GM11168 (cell line): ENCODE results near the gene FBXO31.
"Not testable (repeated sequence)": the region's sequence is repeated elsewhere in the genome, so short reads cannot be mapped to it uniquely, and the experiment has no call there.

Experiments used
- in situ Hi-C: fragments of 300-500 bp; cut with MboI; formaldehyde crosslinking; loops from one replicate; pipeline ENCODE4 v1.12.0; 2022; ENCODE audit warnings: low sequenced_read_pairs; ENCODE audit not compliant: unreplicated experiment

FBXO31 gene

GRCh38 chr16:87366288-87366687 lies 17.3 kb downstream of the FBXO31 start:
- in situ Hi-C loops, result no loop called here

- in situ Hi-C loops, result no loop called here
Observed at GRCh38 chr16:87365021-87365713, 18.4 kb downstream of the FBXO31 start.

DNA sequence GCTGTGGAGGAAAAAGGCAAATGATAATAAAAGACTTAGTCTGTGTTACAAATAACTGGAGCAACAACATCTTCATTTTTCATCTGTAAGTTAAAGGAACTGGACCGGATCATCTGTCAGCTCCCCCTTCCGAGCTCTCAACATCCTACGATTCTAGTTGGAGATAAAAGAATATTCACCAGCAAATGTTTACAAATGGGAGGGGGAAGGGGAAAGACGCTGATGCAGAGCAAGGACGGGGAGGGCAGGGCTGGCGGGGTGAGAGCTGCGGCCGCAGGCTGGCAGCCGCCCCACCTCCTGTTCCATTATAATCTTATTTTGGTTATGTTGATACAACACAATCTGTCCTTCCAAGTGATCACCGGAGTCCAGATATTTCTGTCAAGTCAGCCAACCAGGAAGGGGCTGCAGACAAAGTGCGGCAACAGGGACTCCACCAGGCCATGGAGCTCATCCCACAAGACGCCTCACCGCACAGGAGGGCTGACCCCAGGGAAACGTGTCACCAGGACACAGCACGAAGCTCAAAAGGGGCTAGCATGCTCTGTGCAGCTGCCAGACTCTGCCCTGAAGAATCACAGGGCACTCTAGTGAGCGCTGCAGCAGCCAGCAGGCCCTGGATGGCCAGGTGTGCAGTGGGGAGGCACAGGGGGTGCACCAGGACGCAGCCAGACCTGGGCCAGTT lies 19.7 kb downstream of the FBXO31 start:
- in situ Hi-C loops, result no loop called here

DNA sequence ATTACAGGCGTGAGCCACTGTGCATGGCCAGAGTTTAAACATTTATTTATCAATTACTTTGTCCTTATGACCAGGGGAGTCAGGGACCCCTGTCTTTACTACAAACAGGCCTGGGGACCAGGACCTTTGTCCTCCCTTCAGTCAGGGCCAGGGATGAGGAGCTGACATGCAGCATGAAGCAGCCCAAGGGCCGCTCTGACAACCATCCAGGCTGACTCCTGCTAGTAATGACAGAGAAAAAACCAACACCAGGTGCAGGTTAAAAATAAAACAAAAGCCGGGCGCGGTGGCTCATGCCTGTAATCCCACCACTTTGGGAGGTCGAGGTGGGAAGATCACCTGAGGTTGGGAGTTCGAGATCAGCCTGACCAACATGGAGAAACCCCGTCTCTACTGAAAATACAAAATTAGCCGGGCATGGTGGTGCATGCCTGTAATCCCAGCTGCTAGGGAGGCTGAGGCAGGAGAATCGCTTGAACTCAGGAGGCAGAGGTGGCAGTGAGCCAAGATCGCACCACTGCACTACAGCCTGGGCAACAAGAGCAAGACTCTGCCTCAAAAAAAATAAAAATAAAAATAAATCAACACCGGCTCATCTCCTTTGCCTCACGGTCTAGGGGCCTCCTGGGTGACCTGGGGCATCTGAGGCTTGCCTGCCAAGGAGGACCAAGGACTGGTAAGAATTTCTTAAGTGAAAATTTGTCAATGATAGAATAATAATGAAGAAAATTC lies 20.6 kb downstream of the FBXO31 start:
- in situ Hi-C loops, result not testable (repeated sequence)

DNA sequence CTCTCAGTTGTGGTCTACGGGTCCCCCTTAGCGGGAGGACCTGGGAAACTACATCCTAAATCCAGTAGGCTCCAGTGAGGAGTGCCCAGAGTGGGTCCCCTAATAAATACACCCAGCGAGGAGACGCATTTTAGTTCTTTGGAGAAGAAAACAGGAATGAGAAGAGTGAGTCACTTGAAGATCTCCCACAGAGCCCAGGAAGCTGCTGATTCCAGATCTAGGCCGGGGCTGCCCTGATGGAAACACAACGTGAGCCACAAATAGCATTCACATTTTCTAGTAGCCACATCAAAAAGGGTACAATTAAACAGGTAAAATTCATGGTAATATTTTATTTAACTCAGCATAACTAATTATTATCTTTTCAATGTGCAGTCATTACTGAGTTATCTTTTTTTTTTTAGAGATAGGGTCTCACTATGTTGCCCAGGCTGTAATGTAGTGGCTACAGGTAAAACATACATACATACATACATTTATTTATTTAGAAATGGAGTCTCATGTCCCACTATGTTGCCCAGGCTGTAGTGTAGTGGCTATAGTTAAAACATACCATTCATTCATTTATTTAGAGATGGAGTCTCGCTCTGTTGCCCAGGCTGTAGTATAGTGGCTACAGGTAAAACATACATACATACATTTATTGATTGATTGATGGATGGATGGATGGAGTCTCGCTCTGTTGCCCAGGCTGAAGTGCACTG lies 21.5 kb downstream of the FBXO31 start:
- in situ Hi-C loops, result no loop called here

GRCh38 chr16:87360862-87361610 lies 22.5 kb downstream of the FBXO31 start:
- in situ Hi-C loops, result no loop called here

- in situ Hi-C loops, result no loop called here
Observed at GRCh38 chr16:87359121-87359520, 24.5 kb downstream of the FBXO31 start.

DNA sequence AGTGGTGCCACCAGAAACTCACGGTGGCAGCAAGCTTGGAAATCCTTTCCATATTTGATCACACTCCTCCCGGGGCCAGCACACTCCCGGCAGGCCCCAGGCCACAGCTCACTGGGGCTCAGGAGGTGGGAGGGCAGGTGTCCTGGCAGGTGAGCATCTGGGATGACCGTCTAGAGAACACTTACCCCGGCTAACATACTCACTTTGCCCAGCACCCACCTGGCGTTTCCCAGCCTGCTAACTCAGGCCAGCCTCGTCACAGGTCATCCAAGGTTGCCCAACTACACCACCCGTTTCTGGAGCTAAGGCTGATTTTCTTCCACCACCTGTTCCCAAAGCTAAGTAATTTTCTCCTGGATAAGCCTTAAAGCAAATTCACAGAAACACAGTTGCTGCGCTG lies 24.9 kb downstream of the FBXO31 start:
- in situ Hi-C loops, result no loop called here

DNA sequence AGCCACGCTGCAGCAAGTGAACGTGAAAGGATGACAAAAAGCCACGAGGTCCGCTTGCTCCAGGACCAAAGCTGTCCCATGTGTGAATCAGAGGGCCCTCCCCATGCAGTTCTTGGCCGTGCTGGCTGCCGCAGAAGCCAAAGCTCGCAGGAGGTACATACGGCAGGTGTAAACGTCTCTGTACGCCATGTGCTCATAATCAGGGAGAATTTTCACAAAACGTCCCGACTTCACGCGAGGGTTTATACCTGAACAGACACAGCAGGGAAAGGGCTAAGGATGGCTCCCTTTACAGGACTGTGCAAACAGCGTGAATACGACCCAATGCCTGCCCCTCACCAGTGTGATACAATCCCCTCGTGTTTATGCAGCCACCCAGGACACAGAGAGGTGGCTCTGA lies 25.3 kb downstream of the FBXO31 start:
- in situ Hi-C loops, result no loop called here

GRCh38 chr16:87356491-87356853 lies 27.1 kb downstream of the FBXO31 start:
- in situ Hi-C loops, result no loop called here

- in situ Hi-C loops, result no loop called here
Observed at GRCh38 chr16:87353613-87354012, 30.0 kb downstream of the FBXO31 start.

DNA sequence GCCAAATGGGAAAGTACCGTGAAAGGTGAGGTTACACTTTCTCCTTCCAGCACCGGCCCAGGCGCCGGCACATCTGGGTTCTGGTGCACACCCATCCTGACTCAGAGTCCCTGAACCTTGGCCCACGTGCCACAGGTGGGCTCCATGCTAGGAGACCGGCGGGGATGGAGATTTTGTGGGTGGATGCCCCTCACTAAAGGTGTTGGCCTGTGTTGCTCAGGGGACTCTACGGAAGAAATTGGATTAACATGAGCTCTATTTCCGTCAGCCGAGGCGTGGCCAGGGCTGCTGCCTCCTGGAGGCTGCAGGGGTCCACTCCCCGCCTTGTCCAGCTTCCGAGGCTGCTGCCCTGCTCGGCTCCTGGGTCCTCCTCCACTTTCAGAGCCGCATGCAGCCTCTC lies 30.8 kb downstream of the FBXO31 start:
- in situ Hi-C loops, result no loop called here

GRCh38 chr16:87351320-87351698 lies 32.3 kb downstream of the FBXO31 start:
- in situ Hi-C loops, result no loop called here

- in situ Hi-C loops, result no loop called here
Observed at GRCh38 chr16:87350681-87351319, 32.8 kb downstream of the FBXO31 start.

- in situ Hi-C loops, result no loop called here
Observed at GRCh38 chr16:87350031-87350430, 33.5 kb downstream of the FBXO31 start.

DNA sequence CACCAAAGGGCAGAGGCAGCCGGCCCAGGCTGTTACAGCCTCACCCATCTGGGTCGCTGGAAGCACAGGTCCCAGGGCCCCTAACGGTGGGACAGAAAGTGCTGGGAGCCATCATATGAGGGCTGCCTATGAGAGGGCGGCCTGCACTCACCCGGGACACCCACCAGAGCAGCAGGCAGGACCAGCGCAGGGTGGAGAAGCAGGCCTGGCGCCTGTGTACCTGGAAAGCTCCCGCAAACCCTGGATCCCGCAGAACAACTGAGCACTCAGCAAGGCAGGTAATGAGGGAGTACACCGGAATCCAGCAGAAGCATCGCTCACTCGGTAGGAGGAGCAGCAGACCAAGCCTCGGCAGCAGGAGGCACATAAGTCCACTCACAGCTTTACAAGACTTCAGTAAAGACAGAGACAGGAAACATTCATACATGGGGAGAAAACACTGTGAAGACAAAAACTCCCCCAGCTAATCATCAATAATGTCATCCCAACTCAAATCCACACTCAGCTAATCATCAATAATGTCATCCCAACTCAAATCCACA lies 34.9 kb downstream of the FBXO31 start:
- in situ Hi-C loops, result no loop called here

DNA sequence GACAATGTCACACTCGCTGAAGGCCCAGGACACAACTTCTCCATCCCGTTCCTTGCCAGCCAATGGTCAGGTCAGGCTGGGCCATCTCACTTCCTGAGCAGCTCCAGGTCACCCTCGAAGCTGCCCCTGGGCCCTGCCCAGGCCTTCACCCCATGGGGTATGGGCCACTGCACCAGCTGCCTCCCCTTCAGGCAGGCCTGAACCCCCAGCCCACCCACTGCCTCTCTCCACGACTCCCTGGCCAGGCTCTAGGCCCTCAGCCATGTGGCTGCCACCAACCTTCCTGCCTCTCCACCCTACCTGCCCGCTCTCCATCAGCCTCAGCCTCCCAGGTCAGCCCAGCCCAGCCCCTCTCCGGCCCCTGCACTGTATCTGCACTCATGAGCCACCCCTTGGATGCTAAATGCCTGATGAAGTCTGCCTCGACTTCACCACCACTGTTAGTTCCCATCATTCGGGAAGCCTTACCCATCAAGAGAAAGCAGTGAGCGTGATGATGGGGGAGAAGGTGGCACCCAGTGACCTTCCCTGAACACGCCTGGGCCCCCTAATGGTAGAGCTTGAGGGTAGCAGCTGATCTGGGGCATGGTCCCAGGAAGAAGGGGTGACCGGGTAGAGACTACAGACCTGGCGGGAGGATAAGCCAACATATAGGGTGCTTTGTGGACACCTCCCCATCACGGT lies 35.5 kb downstream of the FBXO31 start:
- in situ Hi-C loops, result no loop called here

DNA sequence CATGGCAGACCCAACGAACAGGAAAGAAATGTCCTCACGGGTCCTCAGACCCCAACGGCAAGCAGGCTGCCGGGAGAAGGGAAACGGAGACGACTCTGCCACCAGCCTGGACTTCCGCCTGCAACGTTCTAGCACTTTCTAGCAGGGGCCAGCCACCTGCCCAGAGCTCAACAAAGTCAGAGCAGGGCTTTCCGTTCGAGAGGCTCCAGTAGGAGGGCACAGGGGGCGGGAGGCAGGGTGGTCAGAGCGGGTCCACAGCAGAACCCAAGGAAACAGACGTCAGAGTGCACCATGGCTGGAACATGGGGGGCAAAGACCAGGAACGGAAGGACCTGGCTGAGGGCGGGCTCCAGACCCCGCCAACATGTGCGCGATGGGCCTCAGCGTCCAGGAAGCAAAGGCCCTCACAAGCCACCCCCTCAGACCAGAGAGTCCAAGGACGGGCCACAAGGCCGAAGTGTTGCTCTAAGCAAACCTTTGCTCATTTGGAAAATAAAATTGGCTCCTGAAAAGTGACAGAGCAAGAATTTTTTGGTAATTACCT lies 37.0 kb downstream of the FBXO31 start:
- in situ Hi-C loops, result no loop called here
